ENCODE results near the gene DNALI1.

GRCh38 chr1:37514350-37515184 is 42.2 kb upstream of the DNALI1 start, which contains the start of gene MEAF6:
- TF ChIP-seq SMC3 (IDR thresholded peaks at IDR 0.05; ENCODE audit: borderline replicate concordance, low read length) (no peak), JUND (IDR thresholded peaks at IDR 0.05; ENCODE audit: low read depth, low read length) (no peak), RB1 (IDR thresholded peaks at IDR 0.05; ENCODE audit: borderline replicate concordance) (peak; percentile 77; the same call in 1 of the 2 replicates), CTCF (IDR thresholded peaks at IDR 0.05 in 2 of 3, conservative IDR thresholded peaks at IDR 0.05 in 1 of 3; ENCODE audit: control insufficient read depth in 2 of 3, extremely low read depth in 1 of 3, insufficient read depth in 1 of 3, low read depth in 3 of 3, low read length in 3 of 3) (peak; percentile 36 to 74 (median 55); a peak in 5 of 6 replicates), SRF (IDR thresholded peaks at IDR 0.05; ENCODE audit: low read depth in 2 of 2, low read length in 2 of 2) (0 out of 4 replicates have a peak, but pooled peaks have one; percentile 14 to 37), EP300 (IDR thresholded peaks at IDR 0.05; ENCODE audit: borderline replicate concordance in 1 of 2, control insufficient read depth in 1 of 2, low read depth in 2 of 2, low read length in 2 of 2) (no peak), SUZ12 (IDR thresholded peaks at IDR 0.05; ENCODE audit: unreplicated experiment) (no peak), MTA3 (IDR thresholded peaks at IDR 0.05; ENCODE audit: borderline replicate concordance, low read length) (no peak)
